ENCODE measurements around the gene CAPSL. TPM values are rescaled to one million over a fixed set of nuclear protein-coding genes. Genes with fewer than 3 reads are reported as not detected.

The CAPSL gene
- total and polyA plus RNA-seq, 2 donors (not counting 1 experiment from before 2014, with no cell fraction given): not detected

GRCh38 chr5:35971186-35971877, 32.9 kb upstream of the CAPSL start:
- WGBS (ENCODE audit: insufficient coverage): no CpG with 5 or more reads among the region's 4 CpGs

More at GRCh38 chr5:35971186-35971877, 32.9 kb upstream of the CAPSL start:
- TF ChIP-seq EZH2 (IDR thresholded peaks at IDR 0.05; ENCODE audit: borderline replicate concordance, insufficient read depth, low read depth, low read length, poor library complexity, severe bottlenecking): no peak
- no peak for TF ChIP-seq CTCF (IDR thresholded peaks at IDR 0.05)
- ChIA-PET CTCF (no interaction called here), POLR2A (no interaction called here)
- Mint-ChIP-seq H3K4me3 (no peak overlapping the region), H3K27me3 (no peaks in the 10 kb centered on the region), H3K4me1 (no peaks in the 10 kb centered on the region), H3K27ac (no peak overlapping the region), H3K9me3 (ENCODE audit: insufficient read depth) (no peaks in the 10 kb centered on the region)
- Histone ChIP-seq H3K27ac (ENCODE audit: low read length in 2 of 2) (no peak overlapping the region), H4K20me1 (ENCODE audit: control insufficient read depth, insufficient read depth, low read length, poor library complexity, severe bottlenecking) (no peaks in the 10 kb centered on the region), H2AFZ (ENCODE audit: insufficient read depth, low read depth, low read length, poor library complexity, severe bottlenecking) (no peak overlapping the region), H3K4me3 (ENCODE audit: control extremely low read depth in 1 of 5, extremely low read depth in 1 of 5, insufficient read depth in 1 of 5, low read depth in 2 of 5, low read length in 4 of 5) (no peak overlapping the region), H3K79me2 (ENCODE audit: control insufficient read depth, insufficient read depth, low read length) (no peaks in the 10 kb centered on the region), H3K27me3 (replicated peaks in 1 of 4; ENCODE audit: control extremely low read depth in 1 of 4, control insufficient read depth in 3 of 4, insufficient read depth in 4 of 4, low read length in 3 of 4) (no peaks in the 10 kb centered on the region), H3K9me3 (ENCODE audit: control extremely low read depth in 1 of 3, control insufficient read depth in 2 of 3, insufficient read depth in 1 of 3, low read length in 2 of 3) (no peaks in the 10 kb centered on the region), H3K4me2 (replicated peaks; ENCODE audit: low read depth, low read length, poor library complexity, severe bottlenecking) (no peak overlapping the region), H3K36me3 (replicated peaks in 1 of 2; ENCODE audit: control extremely low read depth in 1 of 2, control insufficient read depth in 1 of 2, extremely low read depth in 1 of 2, insufficient read depth in 2 of 2, low read length in 1 of 2) (no peaks in the 10 kb centered on the region), H3K9ac (ENCODE audit: low read length) (no peak overlapping the region), H3K4me1 (ENCODE audit: control insufficient read depth in 2 of 2, insufficient read depth in 2 of 2, low read length in 2 of 2) (no peaks in the 10 kb centered on the region)
- no peak for ATAC-seq (ENCODE audit: low read depth)
- intact Hi-C loops (cut with micrococcal nuclease): no loop called here
- no peak for DNase-seq

Data from B cell (primary cell).